Spleen (tissue), 7 donors: ENCODE results near the gene TDRD15.

Experiments
- CTCF ChIP-seq, 11 experiments: fragments of 200-600 bp in 7 of 11; fragments of 450-650 bp in 4 of 11; sonication (generic) in 4 of 11; IDR thresholded peaks in 8 of 11; conservative IDR thresholded peaks in 3 of 11; 1 replicate in 7 of 11; 2 replicates in 4 of 11; pipeline versions ENCODE4 v1.4.0 to v1.8.0; 2016 to 2021; ENCODE audit warnings: antibody characterized with exemption in 11 of 11, inconsistent platforms in 4 of 11, mild to moderate bottlenecking in 1 of 11
- POLR2AphosphoS5 ChIP-seq, 3 donors: sonication (generic); formaldehyde crosslinking; IDR thresholded peaks; one replicate each; pipeline ENCODE4 v1.5.1; 2017; ENCODE audit warnings: antibody characterized with exemption in 3 of 3
- donor health status: DM: no; HTN: no; CAD: no; lungs with moderate emphysema.
- donor health status: DM: no; HTN: no; CAD: no.
- donor health status: DM: no; HTN: no; CAD: no.

GRCh38 chr2:21096458-21096857 lies 27.3 kb upstream of the TDRD15 start:
- TF ChIP-seq CTCF (IDR thresholded peaks at IDR 0.05 in 8 of 11, conservative IDR thresholded peaks at IDR 0.05 in 3 of 11) = no peak
- no peak for TF ChIP-seq POLR2AphosphoS5 (IDR thresholded peaks at IDR 0.05)
